Smooth muscle cell of the coronary artery (primary cell): ENCODE measurements around the gene ITGB1BP2. TPM values are rescaled to one million over a fixed set of nuclear protein-coding genes. Genes with fewer than 3 reads are reported as not detected.

Experiments
- total RNA-seq: library from RNA; depleted of rRNA; stranded (reverse); fragments of >200 nt; gene quantifications from 2 replicates; pipeline ENCODE4 v1.2.3, GENCODE V29; 2014; ENCODE audit warnings: low replicate concordance

Gene ITGB1BP2
- total RNA-seq: 0.70 and 6.6 TPM in 2 replicates

GRCh38 chrX:71301195-71301924 lies at the start of gene ITGB1BP2:
Gene ITGB1BP2 (plus strand): TSS chrX:71301750. CDS start chrX:71301807, 57 bp downstream.

GRCh38 chrX:71254092-71254963 lies 47.2 kb upstream of the ITGB1BP2 start, which contains the start of gene ZMYM3:
Gene ZMYM3 (minus strand): TSS chrX:71254140. CDS start chrX:71253255, 885 bp downstream.

DNA sequence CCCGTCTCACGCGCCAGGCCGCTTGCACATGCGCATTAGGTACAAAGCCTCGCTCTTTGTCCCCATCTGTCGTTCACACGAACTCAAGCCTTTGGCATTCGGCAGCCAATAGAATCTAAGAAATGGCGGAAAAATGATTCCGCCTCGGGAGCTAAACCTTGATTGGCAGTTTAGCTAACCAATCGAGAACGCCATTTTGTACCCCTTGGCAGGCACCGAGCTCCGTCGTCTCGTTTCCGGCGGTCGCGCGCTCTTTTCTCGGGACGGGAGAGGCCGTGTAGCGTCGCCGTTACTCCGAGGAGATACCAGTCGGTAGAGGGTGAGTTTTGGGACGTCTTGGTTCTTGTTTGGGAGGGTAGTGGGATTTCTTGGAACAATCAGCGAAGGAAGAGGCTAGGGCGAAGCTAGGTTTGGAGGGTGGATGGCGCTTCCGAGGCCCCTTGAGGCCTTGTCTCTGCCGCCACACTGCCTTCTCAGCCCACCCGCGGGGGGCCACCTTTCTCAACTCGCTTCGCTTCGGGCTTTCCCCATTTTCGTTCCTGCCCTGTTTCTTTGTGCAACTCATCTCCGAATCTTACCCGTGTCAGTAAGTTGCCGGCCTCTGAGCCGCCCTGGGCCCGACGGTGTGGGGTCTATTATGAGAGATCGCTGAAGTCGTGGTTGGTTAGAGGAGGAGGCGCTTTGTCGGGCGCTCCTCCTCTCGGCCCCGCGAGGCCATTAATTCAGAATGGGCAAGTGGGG lies 18.0 kb upstream of the ITGB1BP2 start, which contains the start of gene NONO:
Gene NONO (plus strand): TSS at position 233 of the 741 bp plus-strand sequence. CDS start 7,003 bp downstream, outside the sequence.

Other genes with a start within 250 kb of the ITGB1BP2 start
- 71.0 and 72.2 TPM in 2 replicates for gene SNX12, start 233.4 kb upstream of the ITGB1BP2 start, total RNA-seq
- gene FOXO4, start 205.9 kb upstream of the ITGB1BP2 start, total RNA-seq: 4.4 and 4.6 TPM in 2 replicates
- not detected in 2 replicates for gene CXorf65, start 195.0 kb upstream of the ITGB1BP2 start, total RNA-seq
- not detected in 2 replicates for gene IL2RG, start 190.2 kb upstream of the ITGB1BP2 start, total RNA-seq
- gene MED12, start 183.2 kb upstream of the ITGB1BP2 start, total RNA-seq: 23.3 and 25.5 TPM in 2 replicates
- gene NLGN3, start 156.9 kb upstream of the ITGB1BP2 start, total RNA-seq: 0.08 and 0.35 TPM in 2 replicates
- not detected in 2 replicates for gene GJB1, start 78.5 kb upstream of the ITGB1BP2 start, total RNA-seq
- gene ZMYM3, start 47.6 kb upstream of the ITGB1BP2 start, total RNA-seq: 5.1 and 10.4 TPM in 2 replicates
- gene NONO, start 18.1 kb upstream of the ITGB1BP2 start, total RNA-seq: 307 and 438 TPM in 2 replicates
- gene TAF1, start 64.6 kb downstream of the ITGB1BP2 start, total RNA-seq: 29.8 and 64.4 TPM in 2 replicates
- 65.9 and 77.8 TPM in 2 replicates for gene OGT, start 231.4 kb downstream of the ITGB1BP2 start, total RNA-seq